Suprapubic skin (tissue), 4 donors: ENCODE data around the gene PLXDC2.

Source experiments
- POLR2A ChIP-seq, 2 donors: fragments of 450-650 bp; IDR thresholded peaks; one replicate each; pipeline ENCODE4 v1.6.1; 2017; ENCODE audit warnings: antibody characterized with exemption in 2 of 2, mild to moderate bottlenecking in 2 of 2, moderate library complexity in 2 of 2
- POLR2AphosphoS5 ChIP-seq, 3 donors: sonication (generic); formaldehyde crosslinking; IDR thresholded peaks; one replicate each; pipeline ENCODE4 v1.6.1; 2017; ENCODE audit warnings: antibody characterized with exemption in 3 of 3
- TF ChIP-seq, protein P1 (sequence below), 2 donors: fragments of 200-600 bp in 1 of 2; fragments of 450-650 bp in 1 of 2; sonication (generic) in 1 of 2; IDR thresholded peaks; one replicate each; pipeline ENCODE4 v1.5.1; 2016 to 2019; ENCODE audit warnings: antibody characterized with exemption in 2 of 2, mild to moderate bottlenecking in 1 of 2, moderate library complexity in 1 of 2

DNA sequence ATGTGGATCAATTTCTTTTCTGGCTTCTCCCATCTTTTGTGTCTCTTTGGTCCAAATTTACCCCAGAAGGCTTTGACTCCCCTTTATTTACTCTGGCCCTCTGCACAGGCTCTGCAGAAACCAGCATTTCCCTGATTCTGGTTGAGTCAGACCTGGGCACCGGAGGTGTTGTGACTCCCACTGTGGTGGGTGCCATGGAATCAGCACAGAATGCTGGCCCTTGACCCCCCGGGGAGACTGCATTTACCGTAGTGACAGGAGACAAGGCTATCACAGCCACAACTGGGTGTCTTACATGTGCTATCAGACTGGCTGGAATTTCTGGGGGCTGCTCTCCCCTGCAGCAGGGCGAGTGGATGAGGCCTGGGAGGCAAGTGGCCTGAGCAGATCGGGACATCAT lies 37.6 kb downstream of the PLXDC2 start:
- TF ChIP-seq, protein P1, sequence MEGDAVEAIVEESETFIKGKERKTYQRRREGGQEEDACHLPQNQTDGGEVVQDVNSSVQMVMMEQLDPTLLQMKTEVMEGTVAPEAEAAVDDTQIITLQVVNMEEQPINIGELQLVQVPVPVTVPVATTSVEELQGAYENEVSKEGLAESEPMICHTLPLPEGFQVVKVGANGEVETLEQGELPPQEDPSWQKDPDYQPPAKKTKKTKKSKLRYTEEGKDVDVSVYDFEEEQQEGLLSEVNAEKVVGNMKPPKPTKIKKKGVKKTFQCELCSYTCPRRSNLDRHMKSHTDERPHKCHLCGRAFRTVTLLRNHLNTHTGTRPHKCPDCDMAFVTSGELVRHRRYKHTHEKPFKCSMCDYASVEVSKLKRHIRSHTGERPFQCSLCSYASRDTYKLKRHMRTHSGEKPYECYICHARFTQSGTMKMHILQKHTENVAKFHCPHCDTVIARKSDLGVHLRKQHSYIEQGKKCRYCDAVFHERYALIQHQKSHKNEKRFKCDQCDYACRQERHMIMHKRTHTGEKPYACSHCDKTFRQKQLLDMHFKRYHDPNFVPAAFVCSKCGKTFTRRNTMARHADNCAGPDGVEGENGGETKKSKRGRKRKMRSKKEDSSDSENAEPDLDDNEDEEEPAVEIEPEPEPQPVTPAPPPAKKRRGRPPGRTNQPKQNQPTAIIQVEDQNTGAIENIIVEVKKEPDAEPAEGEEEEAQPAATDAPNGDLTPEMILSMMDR (IDR thresholded peaks at IDR 0.05), result no peak
- TF ChIP-seq POLR2A (IDR thresholded peaks at IDR 0.05), result no peak
- no peak for TF ChIP-seq POLR2AphosphoS5 (IDR thresholded peaks at IDR 0.05)
